Measurements from ENCODE around the gene MCF2L2. TPM values are rescaled to one million over a fixed set of nuclear protein-coding genes. Genes with fewer than 3 reads are reported as not detected.

The MCF2L2 gene
- polyA plus RNA-seq, 1 donor, result 0.25 TPM

DNA sequence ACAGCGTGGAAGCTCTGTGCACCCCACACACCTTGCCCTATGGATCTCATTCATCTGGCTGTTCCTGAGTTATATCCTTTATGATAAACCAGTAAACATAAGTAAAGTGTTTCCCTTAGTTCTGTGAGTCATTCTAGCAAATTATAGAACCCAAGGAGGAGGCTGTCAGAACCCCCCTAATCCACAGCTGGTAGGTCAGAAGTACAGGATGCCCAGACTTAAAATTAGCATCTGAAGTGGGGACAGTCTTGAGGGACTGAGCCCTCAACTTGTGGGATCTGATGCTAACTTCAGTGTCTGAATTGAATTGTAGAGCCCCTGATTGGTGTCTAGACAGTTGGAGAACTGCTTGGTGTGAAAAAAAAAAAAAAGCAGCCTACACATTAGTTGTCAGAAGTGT is 100.3 kb downstream of the MCF2L2 start:
- no peak for DNase-seq (ENCODE audit: low read depth)

- DNase-seq (ENCODE audit: low read depth), result no peak
These were observed 101.1 kb downstream of the MCF2L2 start for GRCh38 chr3:183327343-183327742.

DNA sequence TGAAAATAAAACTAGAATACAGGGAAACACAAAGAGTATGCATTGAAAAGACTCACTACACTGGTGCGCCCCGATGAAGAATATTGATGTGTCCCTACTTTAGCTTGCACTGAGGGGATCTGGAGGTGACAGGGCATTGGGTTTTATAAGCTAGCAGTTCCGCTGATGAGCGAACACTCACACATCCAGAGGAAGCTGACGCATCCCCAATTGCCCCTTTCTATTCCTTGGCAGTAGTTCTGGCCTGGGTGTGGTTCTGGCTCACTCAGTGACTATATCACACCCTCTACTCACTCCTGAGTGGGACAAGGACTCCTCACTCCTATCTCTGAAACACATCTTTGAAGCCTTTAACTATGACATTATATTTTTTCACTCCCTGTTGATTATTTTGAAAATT is 104.3 kb downstream of the MCF2L2 start:
- no peak for DNase-seq (ENCODE audit: low read depth)

GRCh38 chr3:183319371-183319770 is 109.0 kb downstream of the MCF2L2 start:
- no peak for DNase-seq (ENCODE audit: low read depth)

DNA sequence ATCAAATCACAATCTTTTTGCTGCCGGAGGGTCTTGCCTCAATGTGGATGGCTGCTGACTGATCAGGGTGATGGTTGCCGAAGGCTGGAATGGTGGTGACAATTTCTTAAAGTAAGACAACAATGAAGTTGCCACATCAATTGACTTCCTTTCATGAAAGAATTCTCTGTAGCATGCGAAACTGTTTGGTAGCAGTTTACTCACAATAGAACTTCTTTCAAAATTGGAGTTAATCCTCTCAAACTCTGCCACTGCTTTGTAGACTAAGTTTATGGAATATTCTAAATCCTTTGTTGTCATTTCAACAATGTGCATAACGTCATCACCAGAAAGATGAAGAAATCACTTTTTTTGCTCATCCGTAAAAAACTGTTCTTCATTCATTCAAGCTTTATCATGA is 109.5 kb downstream of the MCF2L2 start:
- DNase-seq (ENCODE audit: low read depth), result no peak

GRCh38 chr3:183317886-183318865 is 110.2 kb downstream of the MCF2L2 start:
- no peak for DNase-seq (ENCODE audit: low read depth)

DNA sequence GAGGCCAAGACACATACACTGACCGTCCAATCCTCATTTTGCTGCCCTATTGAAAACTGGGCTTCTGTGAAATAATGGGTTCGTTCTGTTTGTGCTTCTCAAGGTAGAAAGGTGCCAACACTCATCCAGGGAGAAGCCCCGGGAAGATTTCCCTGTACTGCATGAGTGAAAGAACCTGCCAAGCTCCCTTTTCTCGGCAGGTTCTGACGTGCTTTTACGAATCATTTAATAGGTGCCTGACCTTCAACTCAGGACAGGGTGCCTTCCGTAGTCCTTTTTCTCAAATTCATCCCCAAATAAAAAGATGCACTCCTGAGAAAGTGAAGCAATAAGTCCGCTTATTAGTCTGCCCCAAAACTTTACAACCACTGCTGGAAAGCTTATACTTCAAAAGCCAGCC is 111.1 kb downstream of the MCF2L2 start:
- no peak for DNase-seq (ENCODE audit: low read depth)

GRCh38 chr3:183315739-183316138 is 112.7 kb downstream of the MCF2L2 start:
- no peak for DNase-seq (ENCODE audit: low read depth)

- no peak for DNase-seq (ENCODE audit: low read depth)
These were observed 114.7 kb downstream of the MCF2L2 start for GRCh38 chr3:183313764-183314163.

- no peak for DNase-seq (ENCODE audit: low read depth)
These were observed 115.1 kb downstream of the MCF2L2 start for GRCh38 chr3:183313351-183313750.

DNA sequence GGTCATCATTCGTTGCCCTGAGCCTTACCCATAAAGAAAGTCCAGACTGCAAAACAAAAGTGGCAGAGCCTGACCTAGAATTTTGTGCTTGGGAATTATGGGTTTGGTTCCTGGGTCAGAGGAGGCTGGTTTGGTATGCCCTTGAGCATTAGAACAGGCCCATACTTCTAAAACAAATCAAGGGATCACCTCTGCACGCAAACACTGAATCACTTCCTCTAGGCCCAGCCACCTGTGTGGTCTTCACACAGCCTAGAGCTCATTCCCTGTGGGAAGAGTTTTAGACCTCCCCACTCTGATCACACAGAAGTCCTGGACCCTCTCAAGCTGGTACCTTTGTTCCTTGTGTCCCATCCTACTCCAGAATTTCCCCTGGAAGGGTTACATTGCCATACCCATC is 116.0 kb downstream of the MCF2L2 start:
- DNase-seq (ENCODE audit: low read depth), result no peak

DNA sequence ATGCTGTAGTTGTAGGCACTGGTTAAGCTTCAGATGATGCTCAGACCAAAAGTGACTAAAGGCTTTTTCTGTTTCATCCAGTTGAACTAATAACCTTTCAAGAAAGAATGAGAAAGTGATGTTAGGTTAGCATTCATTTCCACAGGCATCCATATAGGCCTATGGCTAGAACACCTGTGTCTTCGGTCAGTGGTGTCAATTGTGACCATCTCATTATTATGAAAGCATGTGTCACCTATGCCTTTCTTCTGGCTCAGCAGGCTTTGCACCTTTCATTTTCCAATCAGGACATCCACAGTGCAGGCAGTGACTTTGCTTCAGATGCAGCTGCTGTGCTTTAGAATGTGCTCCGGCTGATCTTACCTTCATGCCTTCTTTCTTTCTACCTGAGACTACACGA is 117.5 kb downstream of the MCF2L2 start:
- DNase-seq (ENCODE audit: low read depth), result no peak

GRCh38 chr3:183309276-183309675 is 119.1 kb downstream of the MCF2L2 start:
- DNase-seq (ENCODE audit: low read depth), result no peak

DNA sequence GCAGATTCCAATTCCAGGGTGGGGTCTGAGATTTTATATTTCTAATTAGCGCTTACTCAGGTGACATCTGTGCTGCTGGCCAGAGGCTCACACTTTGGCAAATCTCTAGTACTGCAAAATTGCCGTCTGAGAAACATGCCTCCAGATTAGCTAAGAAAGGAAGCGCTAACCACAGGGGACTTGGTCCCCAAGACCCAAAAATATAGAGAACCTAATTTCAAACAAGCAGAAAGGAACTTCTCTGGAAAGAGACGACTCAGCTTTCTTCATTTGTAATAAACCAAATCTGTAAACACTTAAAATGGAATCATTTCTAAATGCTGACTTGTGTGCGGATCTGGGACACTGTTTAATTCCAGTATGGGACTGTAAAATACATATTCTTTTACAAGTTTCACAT is 119.7 kb downstream of the MCF2L2 start:
- DNase-seq (ENCODE audit: low read depth), result no peak

DNA sequence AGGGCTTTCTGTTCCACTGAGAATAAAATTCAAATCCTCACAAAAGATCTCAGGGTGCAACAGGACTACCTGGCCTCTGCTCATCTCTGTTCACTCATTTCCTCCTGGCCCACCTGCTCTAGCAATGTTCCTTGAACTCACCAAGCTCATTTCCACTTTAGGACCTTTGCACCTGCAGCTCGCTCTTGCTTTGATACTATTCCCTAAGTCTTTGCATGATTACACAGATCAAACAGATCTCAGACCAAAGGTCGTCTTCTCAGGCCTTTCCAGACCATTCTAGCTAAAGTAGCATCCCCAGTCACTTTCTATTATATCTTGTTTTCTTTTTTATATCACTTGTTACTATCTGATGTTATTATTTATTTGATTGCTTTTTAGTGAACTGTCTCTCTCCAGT is 120.7 kb downstream of the MCF2L2 start:
- no peak for DNase-seq (ENCODE audit: low read depth)

- DNase-seq (ENCODE audit: low read depth), result peak; percentile 35
These were observed 121.4 kb downstream of the MCF2L2 start for GRCh38 chr3:183306798-183307671.

DNA sequence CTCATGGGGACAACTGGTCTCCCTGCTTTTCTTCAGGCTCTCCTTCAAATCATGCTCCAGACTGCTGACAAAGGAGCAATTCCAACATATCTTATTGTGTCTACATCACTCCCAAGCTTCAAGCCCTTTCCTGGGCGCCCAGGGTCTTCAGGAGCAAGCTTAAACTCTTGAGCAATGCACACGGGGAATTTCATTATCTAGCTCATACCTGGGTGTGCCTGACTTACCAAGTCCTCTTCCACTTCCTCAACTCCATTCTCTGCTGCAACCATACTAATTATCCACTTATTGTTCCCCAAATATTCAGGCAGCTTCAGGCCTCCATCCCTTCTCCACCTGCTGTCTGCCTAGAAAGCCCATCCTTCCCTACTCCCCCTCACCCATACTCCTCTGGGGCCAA is 124.7 kb downstream of the MCF2L2 start:
- DNase-seq (ENCODE audit: low read depth), result no peak

- DNase-seq (ENCODE audit: low read depth), result no peak
These were observed 126.4 kb downstream of the MCF2L2 start for GRCh38 chr3:183301937-183302580.

DNA sequence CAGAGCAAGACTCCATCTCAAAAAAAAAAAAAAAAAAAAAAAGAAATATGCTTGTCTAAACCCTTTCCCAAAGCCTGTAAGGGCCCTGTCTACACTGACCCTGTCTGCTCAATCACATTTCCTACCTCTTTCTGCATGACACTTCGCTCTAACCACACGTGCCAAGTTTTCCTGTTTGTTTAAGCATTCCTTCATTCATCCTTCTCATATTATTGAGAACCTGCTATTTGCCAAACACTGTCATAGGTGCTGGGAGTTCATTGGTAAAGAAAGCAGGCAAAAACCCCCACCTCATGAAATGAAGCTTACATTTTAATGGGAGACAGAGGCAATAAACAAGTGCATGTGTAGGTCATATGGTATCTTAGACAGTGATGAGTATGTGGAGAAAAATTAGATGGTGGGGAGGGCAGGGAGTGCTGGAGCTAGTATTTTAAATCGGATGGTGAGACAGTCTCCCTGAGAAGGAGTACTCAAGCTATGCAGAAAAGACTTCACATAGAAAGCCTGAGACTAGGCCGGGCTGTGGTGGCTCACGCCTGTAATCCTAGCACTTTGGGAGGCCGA is 127.3 kb downstream of the MCF2L2 start:
- no peak for DNase-seq (ENCODE audit: low read depth)

DNA sequence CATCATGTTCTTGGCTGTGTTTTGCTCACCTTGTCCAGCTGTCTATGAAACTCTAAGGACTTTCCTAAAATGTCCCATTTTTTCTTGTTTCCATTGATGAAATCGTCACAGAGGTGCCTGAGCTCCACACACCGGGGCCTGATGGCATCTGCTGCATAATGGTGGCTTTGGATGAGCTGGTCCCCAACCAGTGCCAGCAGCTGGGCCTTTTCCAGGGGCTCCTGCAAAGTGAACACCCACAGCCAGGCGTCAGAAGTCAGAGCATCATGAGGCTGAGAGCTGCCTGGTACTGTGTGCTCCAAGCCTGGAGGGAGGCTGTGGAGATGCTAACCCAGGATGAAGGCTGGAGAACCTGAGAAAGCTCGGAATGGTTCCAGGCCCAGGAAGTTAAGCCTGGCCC is 128.4 kb downstream of the MCF2L2 start:
- DNase-seq (ENCODE audit: low read depth), result no peak

DNA sequence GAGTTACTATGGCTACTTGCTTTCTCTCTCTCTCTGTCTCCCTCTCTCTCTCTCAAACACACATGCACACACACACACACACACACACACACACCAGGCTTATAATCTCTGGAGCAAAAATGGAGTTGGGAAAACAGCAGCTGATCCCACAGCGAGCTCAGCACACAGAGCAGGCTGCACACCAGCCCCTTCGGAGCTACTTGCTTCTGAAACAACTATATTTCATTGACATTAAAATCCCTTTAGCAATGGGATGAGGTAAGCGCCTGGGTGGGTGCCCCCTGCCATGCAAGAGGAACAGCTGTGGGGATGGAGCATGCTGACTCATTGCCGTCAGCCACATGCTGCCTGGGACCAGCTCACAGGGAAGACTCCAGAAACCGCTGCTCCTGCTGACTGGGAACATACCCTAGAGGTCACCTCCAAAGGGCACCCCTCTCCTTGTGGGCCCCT is 129.7 kb downstream of the MCF2L2 start:
- DNase-seq (ENCODE audit: low read depth), result no peak

- no peak for DNase-seq (ENCODE audit: low read depth)
These were observed 131.5 kb downstream of the MCF2L2 start for GRCh38 chr3:183296944-183297343.
